T-helper 9 cell (primary cell): ENCODE results near the gene ABCA1.
"Not testable (repeated sequence)": the region's sequence is repeated elsewhere in the genome, so short reads cannot be mapped to it uniquely, and the experiment has no call there.

Experiments used
- DNase-seq: peaks from one replicate; pipeline ENCODE4 v3.0.0-alpha.2; 2020

Gene ABCA1

DNA sequence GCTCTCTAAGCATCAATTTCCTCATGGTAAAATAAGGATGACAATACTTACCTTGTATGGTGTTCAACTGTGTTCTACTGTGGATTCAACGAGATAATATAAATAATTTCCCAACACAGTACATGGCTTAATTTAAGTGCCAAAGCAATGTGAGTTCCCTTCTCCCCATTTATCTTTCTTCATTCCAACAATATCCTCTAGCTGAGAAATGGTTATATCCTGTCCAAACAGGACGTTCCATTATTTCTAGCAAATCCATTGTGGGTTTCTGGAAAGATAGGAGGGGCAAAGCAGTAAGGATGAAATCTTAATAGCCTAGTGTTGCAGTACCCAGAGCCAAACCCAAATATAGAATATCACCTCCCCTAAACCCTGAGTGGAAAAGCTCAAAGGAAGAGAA is 22.0 kb downstream of the ABCA1 start:
- DNase-seq = no peak

DNA sequence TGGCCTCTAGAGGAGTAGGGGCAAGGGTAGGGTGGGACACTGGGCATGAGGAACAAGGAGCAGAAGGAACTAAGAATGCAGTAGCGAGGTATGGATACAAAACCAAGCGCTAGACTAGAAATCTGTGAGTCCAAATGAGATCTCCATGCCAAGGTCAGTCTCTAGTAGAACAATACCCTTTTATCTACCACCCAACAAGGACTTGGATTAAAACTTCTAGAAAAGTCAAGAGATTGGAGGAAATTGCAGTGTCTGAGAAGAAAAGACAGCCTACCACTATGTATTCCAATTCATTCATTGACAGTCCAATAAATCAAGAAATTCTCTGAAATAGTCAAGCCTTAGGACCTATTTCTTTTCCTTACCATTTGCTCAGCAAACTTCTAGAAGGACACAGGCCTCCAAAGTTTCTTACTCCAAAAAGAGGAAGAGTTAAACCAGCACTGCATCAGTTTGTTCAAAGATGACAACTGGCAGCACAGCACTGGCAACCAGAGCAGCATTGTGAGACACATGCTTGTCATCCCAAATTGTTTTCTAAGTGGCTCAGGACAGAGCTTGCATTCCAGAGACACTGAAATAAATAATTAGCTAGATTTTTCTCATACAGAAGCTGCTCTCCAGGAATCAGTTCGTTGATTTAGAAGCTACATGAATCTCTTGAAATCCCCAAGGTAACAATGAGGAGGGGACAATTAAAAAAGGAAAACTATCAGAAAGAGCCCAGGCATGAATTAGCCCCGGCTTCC is 22.6 kb downstream of the ABCA1 start:
- no peak for DNase-seq

DNA sequence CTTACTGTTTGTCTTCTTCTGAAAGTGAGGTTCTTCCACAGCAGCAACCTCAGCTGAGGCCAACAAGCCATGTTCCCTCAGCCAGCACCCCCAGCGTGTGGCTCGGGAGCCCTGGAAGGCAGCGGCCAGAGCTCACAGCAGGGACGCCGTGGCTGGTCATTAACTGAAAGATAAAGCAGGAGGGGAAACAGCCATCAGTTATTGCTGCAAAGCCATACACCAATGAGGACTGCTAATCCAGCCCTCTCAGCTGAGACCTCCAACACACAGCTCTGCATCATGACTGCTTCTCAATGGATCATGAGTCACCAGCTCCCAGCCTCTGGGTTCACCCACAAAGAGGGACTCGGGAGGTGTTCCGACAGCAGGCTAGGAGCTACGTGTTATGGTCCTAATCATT is 24.3 kb downstream of the ABCA1 start:
- DNase-seq = no peak

DNA sequence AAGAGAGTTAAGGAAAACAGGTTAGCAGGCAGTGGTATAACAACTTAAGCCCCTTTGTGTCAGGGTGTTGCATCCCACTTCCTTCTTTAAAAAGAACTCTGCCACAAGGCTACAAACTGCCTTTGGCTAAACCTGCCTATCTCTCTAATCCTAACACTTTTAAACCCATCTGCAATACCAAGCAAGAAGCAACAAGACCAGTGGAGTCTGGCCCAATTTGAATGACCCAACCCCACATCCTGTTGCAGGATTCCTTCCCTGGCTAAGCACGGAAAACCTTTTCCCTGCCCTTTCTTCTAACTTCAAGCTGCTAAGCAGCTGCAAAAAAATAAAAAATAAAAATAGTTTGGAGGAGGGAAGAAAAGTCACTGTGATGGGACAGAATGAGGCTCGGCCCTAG is 27.1 kb downstream of the ABCA1 start:
- no peak for DNase-seq

DNA sequence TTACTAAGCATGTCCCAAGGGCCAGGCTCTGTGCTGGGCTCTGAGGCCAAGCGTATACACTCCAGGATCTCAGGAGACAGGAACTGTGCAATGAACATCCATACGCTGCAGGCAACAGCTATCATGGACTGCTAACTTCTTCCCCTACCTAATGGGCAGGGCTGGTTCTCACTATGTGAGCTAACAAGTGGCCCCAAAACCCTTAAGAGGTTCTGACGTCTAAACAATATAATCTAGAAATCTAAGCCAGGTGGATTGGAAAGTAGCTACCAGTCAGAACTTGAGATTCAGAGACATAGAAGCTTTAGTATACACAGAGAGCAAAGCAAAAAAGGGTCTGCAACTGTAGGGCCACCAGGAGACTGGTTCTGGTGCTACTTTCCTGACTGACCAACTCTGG is 27.6 kb downstream of the ABCA1 start:
- DNase-seq = no peak

DNA sequence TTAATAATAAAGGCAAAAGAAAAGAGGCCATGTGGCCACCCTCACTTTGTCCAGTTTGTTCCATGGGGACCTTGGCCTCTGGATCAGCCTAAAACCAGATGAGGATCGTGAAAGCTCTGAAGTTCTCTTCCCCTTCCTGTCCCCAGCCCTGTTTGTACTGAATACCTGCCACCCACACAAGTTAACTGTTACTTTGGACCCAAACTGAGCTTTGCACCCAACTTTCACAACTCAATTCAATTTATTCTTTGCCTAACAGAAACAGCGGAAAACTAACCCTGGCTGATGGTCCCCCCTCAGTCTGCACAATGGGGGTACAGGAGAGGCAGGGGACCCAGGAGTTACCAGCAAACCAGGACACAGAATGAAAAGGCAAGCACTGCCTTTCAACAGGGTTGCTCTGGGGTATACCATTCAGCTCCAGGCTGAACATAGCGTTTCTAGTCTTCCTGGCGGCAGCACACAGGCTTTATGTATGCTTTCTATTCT is 28.2 kb downstream of the ABCA1 start:
- DNase-seq = no peak

DNA sequence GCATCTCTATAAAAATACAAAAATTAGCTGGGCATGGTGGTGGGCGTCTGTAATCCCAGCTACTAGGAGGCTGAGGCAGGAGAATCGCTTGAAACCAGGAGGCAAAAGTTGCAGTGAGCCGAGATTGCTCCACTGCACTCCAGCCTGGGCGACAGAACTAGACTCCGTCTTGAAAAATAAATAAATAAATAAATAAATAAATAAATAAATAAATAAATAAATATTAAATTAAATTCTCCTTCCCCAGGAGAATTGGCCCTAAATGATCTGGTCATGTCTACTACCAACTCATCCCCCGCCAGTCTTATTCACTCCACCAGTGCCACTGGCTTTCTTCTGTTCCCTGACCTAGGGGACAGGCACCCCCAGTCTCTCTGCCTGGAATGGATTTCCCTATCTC is 29.6 kb downstream of the ABCA1 start:
- not testable (repeated sequence) for DNase-seq

DNA sequence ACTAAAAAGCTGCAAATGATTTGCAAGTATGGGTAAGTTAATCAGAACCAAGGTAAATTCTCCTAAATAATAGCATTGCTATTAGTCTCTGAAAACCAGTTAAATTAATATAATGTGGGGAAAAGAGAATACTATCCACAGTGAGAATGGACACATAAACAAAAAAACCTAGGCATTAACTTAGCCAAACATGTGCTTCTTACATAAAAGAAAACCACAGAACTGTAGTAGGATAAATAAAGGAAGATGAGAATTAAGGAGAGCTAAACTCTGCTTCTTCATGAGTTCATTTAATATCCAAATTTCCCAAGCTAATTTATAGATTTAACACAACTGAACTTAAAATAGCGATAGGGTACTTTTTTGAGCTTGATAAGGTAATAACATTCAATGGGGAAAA is 31.8 kb downstream of the ABCA1 start:
- DNase-seq = no peak

DNA sequence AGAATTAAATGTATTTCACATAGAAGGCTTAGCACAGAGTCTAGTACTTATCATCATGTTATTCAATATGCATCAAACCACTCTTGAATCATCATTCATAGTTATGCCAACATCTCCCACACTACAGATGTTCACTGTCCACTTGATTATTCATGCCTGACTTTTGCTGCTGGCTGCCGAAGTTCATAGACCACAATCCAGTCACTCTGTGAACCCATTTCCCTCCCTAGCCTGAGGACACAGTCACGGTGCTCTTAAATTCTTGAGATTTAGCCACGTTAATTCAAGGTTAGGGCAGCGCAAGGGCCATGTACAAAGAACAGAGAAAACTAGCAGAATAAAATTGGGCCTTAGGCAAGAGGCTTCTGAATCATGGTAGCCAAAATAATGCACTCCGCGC is 32.4 kb downstream of the ABCA1 start:
- no peak for DNase-seq

DNA sequence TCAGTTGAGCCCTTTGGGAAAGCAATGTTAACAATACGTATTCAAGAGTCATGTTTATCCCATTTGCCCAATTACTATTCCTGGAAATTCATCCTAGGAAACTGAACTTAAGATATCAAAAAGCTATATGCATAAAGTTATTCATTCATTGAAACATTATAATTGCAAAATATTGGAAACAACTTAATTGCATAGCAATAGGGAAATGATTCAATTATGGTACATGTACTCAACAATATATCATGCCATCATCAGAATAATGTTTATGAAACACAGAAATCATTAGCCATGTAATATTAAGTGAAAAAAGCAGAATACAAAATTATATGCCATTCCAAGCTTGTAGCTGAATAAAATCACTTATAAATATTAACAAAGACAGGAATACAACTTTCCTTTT is 35.3 kb downstream of the ABCA1 start:
- no peak for DNase-seq

DNA sequence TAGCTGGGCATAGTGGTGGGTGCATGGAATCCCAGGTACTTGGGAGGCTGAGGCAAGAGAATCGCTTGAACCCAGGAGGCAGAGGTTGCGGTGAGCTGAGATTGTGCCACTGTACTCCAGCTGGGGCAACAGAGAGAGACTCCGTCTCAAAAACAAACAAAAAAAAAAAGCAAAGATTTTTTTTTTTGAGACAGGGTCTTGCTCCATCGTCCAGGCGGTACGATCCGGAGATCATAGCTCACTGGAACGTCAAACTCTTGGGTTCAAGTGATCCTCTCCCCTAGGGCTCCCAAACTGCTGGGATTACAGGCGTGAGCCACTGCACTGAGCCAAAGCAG is 37.6 kb downstream of the ABCA1 start:
- DNase-seq = no peak

DNA sequence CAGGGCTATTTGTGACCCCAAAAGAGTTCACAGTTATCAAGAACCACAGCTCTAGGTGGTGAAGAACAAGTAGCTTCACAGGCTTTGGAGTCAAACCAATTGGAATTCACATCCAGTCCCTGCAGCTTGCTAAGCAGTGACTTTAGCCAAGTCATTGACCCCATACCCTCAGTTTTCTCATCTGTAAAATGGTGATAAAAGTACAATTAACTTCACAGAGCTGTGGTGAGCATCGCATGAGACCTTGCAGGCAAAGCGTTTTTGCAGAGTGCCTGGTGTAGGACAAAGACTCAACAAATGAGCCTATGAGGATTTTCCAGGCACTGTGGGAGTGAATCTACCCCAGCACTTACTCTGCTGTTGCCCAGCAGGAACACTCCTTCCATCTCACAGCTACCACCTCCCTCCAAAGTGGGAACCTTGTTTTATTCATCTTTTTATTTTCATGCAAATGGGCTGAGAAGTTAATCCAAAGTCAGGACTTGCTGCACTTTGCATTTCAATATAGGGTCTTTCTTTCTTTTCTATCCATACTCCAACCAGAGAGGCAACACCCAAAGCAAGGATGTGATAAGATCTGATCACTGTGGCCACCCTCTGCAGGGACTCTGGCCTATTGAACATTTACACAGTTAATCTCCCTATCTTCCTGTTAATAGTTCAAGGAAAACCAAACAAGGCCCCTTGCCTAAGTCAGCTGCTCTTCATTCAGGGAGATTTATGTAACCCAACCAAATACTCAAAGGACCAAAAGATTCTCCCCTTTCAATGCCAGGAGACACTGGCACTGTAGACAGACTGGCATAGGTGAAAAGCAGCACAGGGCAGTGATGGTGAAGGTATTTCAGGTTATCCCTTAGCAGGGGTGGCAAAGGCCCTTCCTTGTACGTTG is 41.9 kb downstream of the ABCA1 start:
- DNase-seq = no peak

DNA sequence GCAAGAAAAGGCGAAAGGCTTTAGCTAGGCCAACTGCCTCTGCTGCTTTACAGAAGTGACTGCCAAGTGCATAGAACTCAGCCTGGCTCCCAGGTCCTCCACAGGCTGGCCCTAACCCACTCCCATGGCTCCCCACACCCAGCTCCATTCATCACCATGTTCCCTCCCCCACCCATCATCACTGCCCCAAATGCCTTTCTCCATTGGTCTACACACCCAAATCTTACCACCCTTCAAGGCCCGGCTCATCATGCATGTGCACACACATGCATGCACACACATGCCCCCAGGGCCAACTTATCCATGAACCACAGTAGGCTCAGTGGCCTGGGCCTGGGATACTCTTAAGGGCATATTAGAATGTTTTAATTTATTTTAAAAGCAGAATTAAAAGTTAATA is 44.8 kb downstream of the ABCA1 start:
- no peak for DNase-seq

DNA sequence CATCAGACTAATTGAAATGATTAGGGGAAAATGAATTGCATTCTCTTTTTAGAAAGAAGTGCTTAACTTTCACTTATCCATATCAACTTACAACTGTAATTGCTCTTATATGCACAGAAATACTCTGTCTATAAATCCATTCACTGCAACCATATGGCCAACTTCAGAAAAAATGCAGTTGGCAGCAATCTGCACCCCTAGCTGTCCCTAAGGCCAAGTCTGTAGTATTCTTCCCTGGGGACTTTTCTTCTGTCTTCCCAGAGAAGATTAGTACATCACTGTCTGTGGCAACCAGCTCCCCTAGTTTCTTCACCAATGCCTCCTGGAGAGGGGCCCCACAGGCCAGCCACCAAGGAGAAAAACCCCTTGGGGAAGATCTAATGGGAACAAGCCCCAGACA is 45.4 kb downstream of the ABCA1 start:
- no peak for DNase-seq

DNA sequence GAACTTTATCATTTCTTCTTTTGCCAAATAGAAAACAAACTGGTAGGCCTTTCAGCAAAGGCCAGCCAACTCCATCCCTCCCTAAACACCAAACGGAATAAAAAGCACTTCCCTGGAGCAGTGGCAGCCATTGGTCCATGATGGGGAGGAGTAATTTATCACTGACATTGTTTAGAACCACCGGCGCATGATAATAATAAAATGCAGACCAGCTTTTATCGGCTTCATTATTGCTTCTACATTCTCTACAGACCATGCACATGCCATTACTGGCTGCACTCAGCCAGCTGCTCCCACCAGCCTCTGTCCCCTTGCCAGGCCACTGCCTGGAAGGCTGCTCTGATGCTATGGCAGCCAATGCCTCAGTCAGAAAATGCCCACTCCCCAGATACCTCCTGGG is 45.9 kb downstream of the ABCA1 start:
- no peak for DNase-seq

DNA sequence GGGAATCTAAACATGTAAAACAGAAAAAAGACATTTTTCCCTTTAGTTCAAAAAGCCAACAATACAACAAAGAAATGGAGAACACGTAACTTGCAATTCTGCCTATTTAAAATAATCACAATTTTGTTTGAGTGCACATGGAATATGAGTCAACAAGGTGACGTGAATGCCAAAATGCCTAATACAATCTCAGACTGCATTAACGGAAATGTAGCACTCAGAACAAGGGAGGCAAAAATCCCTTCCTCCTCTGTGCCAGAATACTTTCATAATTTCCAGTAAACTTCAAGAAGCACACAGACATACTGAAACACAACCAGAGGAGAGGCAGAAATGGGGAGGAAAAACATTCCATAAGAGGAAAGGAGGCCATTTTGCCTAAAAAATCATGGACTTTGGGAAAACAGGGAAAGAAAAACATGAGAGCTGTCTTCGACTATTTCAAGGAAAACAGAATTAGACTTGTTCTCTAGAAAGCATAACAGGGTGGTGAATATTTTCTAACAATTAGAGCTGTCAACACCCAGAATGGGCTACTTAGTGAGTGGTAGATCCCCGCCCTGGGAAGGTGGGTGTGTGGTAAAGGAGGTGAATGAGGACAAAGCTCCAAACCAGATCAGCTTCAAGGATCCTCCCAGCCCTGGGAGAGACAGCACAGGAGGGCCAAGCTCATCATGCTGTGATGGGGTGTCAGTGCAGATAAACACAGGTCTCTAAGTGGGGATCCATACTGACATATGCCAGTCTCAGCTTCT is 48.2 kb downstream of the ABCA1 start:
- no peak for DNase-seq

DNA sequence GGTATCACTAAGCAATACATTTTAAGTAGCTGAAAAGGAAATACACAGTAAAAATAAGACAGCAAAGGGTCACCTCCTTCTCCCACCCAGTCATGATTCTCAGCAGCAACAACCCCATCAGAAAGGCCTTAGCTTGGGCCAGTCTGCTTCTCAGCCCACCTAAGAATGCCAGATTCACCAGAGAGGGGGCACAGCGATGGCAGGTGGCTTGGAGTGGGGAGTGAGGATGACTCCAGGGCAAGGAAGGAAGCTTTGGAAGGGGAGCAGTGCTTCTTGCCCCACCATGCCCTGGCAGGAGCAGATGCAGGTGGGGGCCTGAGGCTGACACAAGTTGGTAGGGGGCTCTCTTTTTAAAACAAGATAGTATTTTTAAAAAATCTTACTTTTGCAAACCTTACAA is 51.4 kb downstream of the ABCA1 start:
- DNase-seq = no peak

DNA sequence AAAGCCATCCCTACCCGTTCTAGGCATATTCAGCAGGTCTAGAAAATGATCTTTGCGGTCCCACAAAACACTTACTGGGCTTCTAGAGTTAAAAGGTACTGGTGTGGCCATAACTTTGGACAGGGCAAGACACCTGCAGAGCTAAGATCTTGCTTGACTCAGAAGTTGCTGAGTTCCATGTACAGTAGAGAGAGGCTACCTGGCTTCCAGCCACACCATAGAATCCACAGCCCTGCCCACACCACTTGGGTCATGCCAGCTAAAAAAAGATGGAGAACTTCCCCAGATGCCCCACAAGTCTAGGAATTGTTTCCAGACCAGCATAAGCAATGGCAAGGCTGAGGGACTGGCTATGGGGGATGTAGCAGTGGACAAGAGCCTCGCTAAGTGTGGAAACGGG is 52.1 kb downstream of the ABCA1 start:
- no peak for DNase-seq

DNA sequence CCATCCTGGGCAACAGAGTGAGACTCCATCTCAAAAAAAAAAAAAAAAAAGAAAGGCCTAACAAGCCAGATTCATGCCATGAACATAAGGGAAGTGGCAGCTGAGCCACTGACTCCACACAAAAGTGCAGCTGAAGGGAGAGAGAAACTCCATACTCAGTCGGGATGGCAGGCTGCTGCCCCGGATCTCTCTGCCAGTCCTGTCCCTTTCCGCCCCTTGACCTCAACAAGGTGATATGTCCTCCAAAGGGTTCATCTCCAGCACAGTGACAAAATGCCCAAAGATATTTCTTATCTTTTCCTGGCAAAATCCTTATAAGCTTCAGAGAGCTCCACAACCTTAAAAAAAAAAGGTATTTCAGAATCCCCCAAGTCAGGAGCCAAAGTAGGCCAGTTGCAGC is 52.6 kb downstream of the ABCA1 start:
- no peak for DNase-seq

DNA sequence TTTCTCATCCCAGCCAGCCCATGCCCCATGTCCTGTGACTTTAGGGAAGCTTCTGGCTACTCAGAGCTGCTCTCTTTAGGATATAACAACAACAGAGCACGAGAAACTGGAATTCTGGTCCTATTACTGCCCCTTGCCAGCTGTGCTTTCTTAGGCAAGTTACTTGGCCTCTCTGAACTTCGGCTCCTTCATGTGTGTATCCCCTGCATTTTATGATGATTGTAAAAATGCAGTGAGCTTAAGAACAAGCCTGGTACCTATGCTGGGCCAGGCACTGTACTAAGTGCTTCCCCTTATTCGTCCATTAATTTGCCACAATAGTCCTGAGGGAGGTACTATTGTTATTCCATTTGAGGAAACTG is 54.5 kb downstream of the ABCA1 start:
- DNase-seq = no peak

DNA sequence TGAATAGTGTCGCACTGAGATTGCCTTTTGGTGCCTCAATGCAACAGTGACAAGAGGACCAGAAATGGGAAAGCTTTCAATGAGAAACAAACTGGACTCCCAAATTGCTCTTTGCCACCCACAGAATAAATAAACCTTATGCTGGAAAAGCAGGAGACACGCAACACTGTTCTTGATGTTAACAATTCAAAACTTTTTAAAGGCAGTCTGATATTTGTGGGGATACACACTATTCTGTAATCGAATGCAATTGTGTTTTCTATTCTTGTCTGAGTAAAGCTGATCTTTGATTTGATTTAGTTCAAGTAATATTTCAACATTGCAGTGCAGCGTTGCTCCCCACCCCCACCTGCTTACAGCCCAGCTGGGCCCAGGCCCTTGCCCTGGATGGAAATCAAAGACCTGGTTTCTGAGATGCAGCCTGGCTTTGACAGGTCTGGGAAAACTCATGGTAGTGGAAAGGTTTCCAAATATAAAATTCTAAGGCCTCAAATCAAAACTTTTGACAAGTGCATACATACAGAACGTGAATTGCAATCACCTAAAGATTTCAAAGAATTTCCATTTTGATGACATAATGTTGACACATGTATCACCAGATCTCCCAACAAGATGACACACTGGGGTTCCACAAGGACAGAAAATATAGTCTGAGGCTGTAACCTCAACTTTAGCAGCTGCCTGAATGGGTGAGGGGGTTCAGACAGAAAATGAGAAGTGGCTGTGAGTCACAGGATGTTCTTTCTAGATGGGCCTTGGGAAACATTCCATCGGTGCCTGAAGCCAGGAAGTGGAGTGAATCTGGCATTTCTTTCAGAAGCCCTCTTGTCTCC is 55.1 kb downstream of the ABCA1 start:
- DNase-seq = no peak

DNA sequence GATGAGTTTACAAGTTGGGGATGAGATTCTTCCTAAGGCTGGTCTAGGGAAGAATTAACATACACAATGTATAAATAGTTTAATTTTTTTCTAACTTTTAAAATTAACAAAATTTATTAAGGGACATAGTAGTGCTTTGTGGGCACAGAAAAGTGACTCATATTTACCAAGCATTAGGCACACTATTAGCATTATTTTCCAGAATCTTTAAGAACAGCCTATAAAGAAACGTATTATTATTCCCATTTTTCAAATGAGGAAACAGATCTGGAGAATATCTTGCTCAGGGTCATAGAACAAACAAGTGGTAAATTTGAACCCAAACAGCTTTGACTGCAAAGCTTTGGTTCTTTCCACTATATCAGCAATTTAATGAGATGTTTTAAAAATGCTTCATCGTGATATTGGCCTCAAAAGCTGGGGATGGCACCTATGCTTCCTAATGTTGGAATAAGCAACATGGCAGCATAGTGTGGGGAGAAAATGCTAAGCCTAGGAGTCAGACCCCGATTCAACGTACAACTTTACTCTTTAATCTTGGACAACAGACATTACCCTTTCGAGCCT is 55.9 kb downstream of the ABCA1 start:
- no peak for DNase-seq
